Forelimb muscle (tissue), 1 donor: Measurements from ENCODE around the gene FBXO48. TPM values are rescaled to one million over a fixed set of nuclear protein-coding genes. Genes with fewer than 3 reads are reported as not detected.

ENCODE experiments used
- DNase-seq: peaks from one replicate; pipeline ENCODE4 v3.0.0-alpha.2; 2013; ENCODE audit warnings: low read depth
- polyA plus RNA-seq: library from polyadenylated mRNA; unstranded; fragments of 120-200 nt; gene quantifications from one replicate; pipeline ENCODE4 v1.2.1, GENCODE V29; 2013; ENCODE audit not compliant: insufficient read length

Gene FBXO48
- polyA plus RNA-seq, 1 donor = 1.6 TPM

- DNase-seq = no peak
Measured at GRCh38 chr2:68438455-68439303, 28.4 kb downstream of the FBXO48 start.

- no peak for DNase-seq
Measured at GRCh38 chr2:68436270-68436669, 30.8 kb downstream of the FBXO48 start.

- no peak for DNase-seq
Measured at GRCh38 chr2:68435615-68436014, 31.5 kb downstream of the FBXO48 start.

GRCh38 chr2:68434981-68435380 is 32.1 kb downstream of the FBXO48 start:
- DNase-seq = no peak

- no peak for DNase-seq
Measured at GRCh38 chr2:68432696-68433658, 34.1 kb downstream of the FBXO48 start.

GRCh38 chr2:68431316-68431972 is 35.6 kb downstream of the FBXO48 start:
- no peak for DNase-seq

- DNase-seq = no peak
Measured at GRCh38 chr2:68429311-68429826, 37.7 kb downstream of the FBXO48 start.

- DNase-seq = no peak
Measured at GRCh38 chr2:68428746-68429145, 38.3 kb downstream of the FBXO48 start.

- no peak for DNase-seq
Measured at GRCh38 chr2:68428126-68428525, 39.0 kb downstream of the FBXO48 start.

- DNase-seq = no peak
Measured at GRCh38 chr2:68426848-68427579, 40.1 kb downstream of the FBXO48 start.

- DNase-seq = no peak
Measured at GRCh38 chr2:68426446-68426845, 40.6 kb downstream of the FBXO48 start.

- no peak for DNase-seq
Measured at GRCh38 chr2:68425503-68425902, 41.6 kb downstream of the FBXO48 start.

- DNase-seq = no peak
Measured at GRCh38 chr2:68423966-68424650, 43.0 kb downstream of the FBXO48 start.

GRCh38 chr2:68420254-68420910 is 46.7 kb downstream of the FBXO48 start:
- no peak for DNase-seq

- no peak for DNase-seq
Measured at GRCh38 chr2:68418855-68419254, 48.2 kb downstream of the FBXO48 start.

GRCh38 chr2:68418419-68418818 is 48.7 kb downstream of the FBXO48 start:
- no peak for DNase-seq

- no peak for DNase-seq
Measured at GRCh38 chr2:68417926-68418325, 49.2 kb downstream of the FBXO48 start.

- no peak for DNase-seq
Measured at GRCh38 chr2:68416081-68416675, 50.9 kb downstream of the FBXO48 start.

GRCh38 chr2:68415521-68415920 is 51.6 kb downstream of the FBXO48 start:
- no peak for DNase-seq

- no peak for DNase-seq
Measured at GRCh38 chr2:68414876-68415275, 52.2 kb downstream of the FBXO48 start.
